ENCODE data around the gene LIPM.

Gene LIPM

DNA sequence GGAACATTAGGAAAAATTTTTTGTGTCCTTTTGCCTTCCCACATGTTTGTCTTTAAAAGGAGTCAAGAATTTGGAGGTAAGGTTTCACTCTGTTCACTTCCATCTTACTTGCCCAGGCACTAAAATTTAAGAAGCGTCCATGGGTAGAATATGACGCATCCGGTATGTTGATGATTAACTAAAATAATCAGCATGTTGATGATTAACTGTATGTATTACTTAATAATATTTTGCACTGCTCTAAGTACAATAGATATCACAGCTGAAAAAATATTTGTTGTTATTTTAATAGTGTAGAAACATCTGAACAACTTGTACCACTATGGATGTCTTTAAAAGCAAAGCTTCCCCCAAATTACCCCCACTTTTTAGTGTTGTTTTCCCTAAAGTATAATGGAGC is 37.6 kb downstream of the LIPM start:
- POLR2A ChIA-PET = no interaction called here
- TF ChIP-seq BHLHE40 (IDR thresholded peaks at IDR 0.05; ENCODE audit: borderline replicate concordance) (no peak), ZNF384 (IDR thresholded peaks at IDR 0.05) (no peak), LEF1 (IDR thresholded peaks at IDR 0.05; ENCODE audit: borderline replicate concordance) (no peak), FOXK2 (IDR thresholded peaks at IDR 0.05) (no peak), FOXA1 (IDR thresholded peaks at IDR 0.05) (no peak), SP1 (IDR thresholded peaks at IDR 0.05) (no peak), CTBP1 (IDR thresholded peaks at IDR 0.05; ENCODE audit: borderline replicate concordance) (no peak), HDGF (IDR thresholded peaks at IDR 0.05; ENCODE audit: borderline replicate concordance) (no peak), L3MBTL2 (conservative IDR thresholded peaks at IDR 0.05) (no peak), ELF4 (IDR thresholded peaks at IDR 0.05) (no peak), ARNT (IDR thresholded peaks at IDR 0.05) (no peak), TARDBP (IDR thresholded peaks at IDR 0.05) (no peak), FOXM1 (IDR thresholded peaks at IDR 0.05; ENCODE audit: borderline replicate concordance) (no peak), SUZ12 (IDR thresholded peaks at IDR 0.05) (no peak), NFRKB (IDR thresholded peaks at IDR 0.05) (no peak)
- TF ChIP-seq, protein P1, sequence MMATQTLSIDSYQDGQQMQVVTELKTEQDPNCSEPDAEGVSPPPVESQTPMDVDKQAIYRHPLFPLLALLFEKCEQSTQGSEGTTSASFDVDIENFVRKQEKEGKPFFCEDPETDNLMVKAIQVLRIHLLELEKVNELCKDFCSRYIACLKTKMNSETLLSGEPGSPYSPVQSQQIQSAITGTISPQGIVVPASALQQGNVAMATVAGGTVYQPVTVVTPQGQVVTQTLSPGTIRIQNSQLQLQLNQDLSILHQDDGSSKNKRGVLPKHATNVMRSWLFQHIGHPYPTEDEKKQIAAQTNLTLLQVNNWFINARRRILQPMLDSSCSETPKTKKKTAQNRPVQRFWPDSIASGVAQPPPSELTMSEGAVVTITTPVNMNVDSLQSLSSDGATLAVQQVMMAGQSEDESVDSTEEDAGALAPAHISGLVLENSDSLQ (IDR thresholded peaks at IDR 0.05) = no peak
- DNase-seq (ENCODE audit: extremely low spot score) = no peak
- CTCF ChIA-PET = no interaction called here

DNA sequence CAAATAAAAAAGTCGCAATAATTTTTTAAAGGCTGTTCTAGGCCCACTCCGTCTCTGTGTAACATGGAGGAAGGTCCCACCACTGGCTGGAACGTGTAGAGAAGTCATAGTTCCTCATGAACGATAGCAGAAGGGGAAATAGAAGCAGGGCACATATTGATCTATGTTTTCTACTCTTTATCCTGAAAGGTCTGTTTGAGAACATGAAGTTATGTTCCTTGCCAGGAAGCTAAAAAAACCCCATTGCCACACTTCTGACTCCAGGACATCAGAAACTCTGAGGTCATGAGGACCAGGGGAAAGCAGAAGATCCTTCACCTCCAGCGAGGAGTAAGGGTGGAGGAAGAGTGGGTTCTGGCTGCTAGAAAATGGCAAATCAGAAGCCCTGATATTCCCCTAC is 38.4 kb downstream of the LIPM start:
- ChIA-PET POLR2A (no interaction called here), CTCF (interaction anchor here (0.6 kb wide), 1 partner anchor 9 kb away, joined by 4 read pairs; no protein-coding TSS in a partner anchor)
- no peak for DNase-seq (ENCODE audit: extremely low spot score)
- TF ChIP-seq FOXM1 (IDR thresholded peaks at IDR 0.05; ENCODE audit: borderline replicate concordance) = no peak
- TF ChIP-seq FOXK2 (IDR thresholded peaks at IDR 0.05) = no peak
- TF ChIP-seq TARDBP (IDR thresholded peaks at IDR 0.05) = no peak
- no peak for TF ChIP-seq NFRKB (IDR thresholded peaks at IDR 0.05)
- TF ChIP-seq ARNT (IDR thresholded peaks at IDR 0.05) = no peak
- TF ChIP-seq BHLHE40 (IDR thresholded peaks at IDR 0.05; ENCODE audit: borderline replicate concordance) = no peak
- no peak for TF ChIP-seq FOXA1 (IDR thresholded peaks at IDR 0.05)
- TF ChIP-seq LEF1 (IDR thresholded peaks at IDR 0.05; ENCODE audit: borderline replicate concordance) = no peak
- TF ChIP-seq, protein P1 (IDR thresholded peaks at IDR 0.05) = no peak
- no peak for TF ChIP-seq SP1 (IDR thresholded peaks at IDR 0.05)
- no peak for TF ChIP-seq SUZ12 (IDR thresholded peaks at IDR 0.05)
- no peak for TF ChIP-seq HDGF (IDR thresholded peaks at IDR 0.05; ENCODE audit: borderline replicate concordance)
- TF ChIP-seq ELF4 (IDR thresholded peaks at IDR 0.05) = no peak
- TF ChIP-seq CTBP1 (IDR thresholded peaks at IDR 0.05; ENCODE audit: borderline replicate concordance) = no peak
- no peak for TF ChIP-seq L3MBTL2 (conservative IDR thresholded peaks at IDR 0.05)
- no peak for TF ChIP-seq ZNF384 (IDR thresholded peaks at IDR 0.05)

GRCh38 chr10:88841316-88842111 is 39.0 kb downstream of the LIPM start:
- ChIA-PET POLR2A (no interaction called here), CTCF (interaction anchor here (0.5 to 0.6 kb wide), 3 partner anchors 8 to 376 kb away, joined by 3 to 4 read pairs (median 3); no protein-coding TSS in a partner anchor)
- no peak for DNase-seq (ENCODE audit: extremely low spot score)
- TF ChIP-seq FOXA1 (IDR thresholded peaks at IDR 0.05) (no peak), FOXK2 (IDR thresholded peaks at IDR 0.05) (no peak), ELF4 (IDR thresholded peaks at IDR 0.05) (no peak), NFRKB (IDR thresholded peaks at IDR 0.05) (no peak), SP1 (IDR thresholded peaks at IDR 0.05) (no peak), LEF1 (IDR thresholded peaks at IDR 0.05; ENCODE audit: borderline replicate concordance) (no peak), CTBP1 (IDR thresholded peaks at IDR 0.05; ENCODE audit: borderline replicate concordance) (no peak), TARDBP (IDR thresholded peaks at IDR 0.05) (no peak), FOXM1 (IDR thresholded peaks at IDR 0.05; ENCODE audit: borderline replicate concordance) (no peak), L3MBTL2 (conservative IDR thresholded peaks at IDR 0.05) (no peak)

DNA sequence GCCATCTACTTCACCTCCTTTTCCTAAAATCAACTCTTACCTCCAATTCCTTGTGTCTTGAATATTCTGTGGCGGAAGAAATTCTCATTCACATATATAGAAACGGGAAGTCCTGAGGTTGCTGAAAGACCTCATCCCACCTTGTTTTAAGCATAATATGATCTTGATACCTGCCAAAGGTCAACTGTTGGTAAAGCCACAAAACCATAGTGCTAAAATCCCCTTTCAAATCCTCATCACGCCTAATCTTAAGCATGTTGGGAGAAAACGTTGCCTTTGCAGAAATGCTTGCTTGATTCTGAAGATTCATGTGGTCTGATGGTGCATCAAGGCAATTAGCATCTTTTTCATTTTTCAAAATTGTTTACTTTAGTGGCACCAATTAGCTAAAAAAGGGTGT is 40.6 kb downstream of the LIPM start:
- ChIA-PET CTCF (no interaction called here), POLR2A (no interaction called here)
- DNase-seq (ENCODE audit: extremely low spot score) = no peak
- TF ChIP-seq FOXA1 (IDR thresholded peaks at IDR 0.05) (no peak), FOXK2 (IDR thresholded peaks at IDR 0.05) (no peak), BHLHE40 (IDR thresholded peaks at IDR 0.05; ENCODE audit: borderline replicate concordance) (no peak)

- TF ChIP-seq ARNT (IDR thresholded peaks at IDR 0.05) (no peak), L3MBTL2 (conservative IDR thresholded peaks at IDR 0.05) (no peak), FOXA1 (IDR thresholded peaks at IDR 0.05) (no peak), FOXK2 (IDR thresholded peaks at IDR 0.05) (no peak), HDGF (IDR thresholded peaks at IDR 0.05; ENCODE audit: borderline replicate concordance) (no peak), FOXM1 (IDR thresholded peaks at IDR 0.05; ENCODE audit: borderline replicate concordance) (no peak), LEF1 (IDR thresholded peaks at IDR 0.05; ENCODE audit: borderline replicate concordance) (no peak), ELF4 (IDR thresholded peaks at IDR 0.05) (no peak), TARDBP (IDR thresholded peaks at IDR 0.05) (no peak), NFRKB (IDR thresholded peaks at IDR 0.05) (no peak), SP1 (IDR thresholded peaks at IDR 0.05) (no peak), BHLHE40 (IDR thresholded peaks at IDR 0.05; ENCODE audit: borderline replicate concordance) (no peak), CTBP1 (IDR thresholded peaks at IDR 0.05; ENCODE audit: borderline replicate concordance) (no peak), SUZ12 (IDR thresholded peaks at IDR 0.05) (no peak), ZNF384 (IDR thresholded peaks at IDR 0.05) (no peak)
- TF ChIP-seq, protein P1 (IDR thresholded peaks at IDR 0.05) = no peak
- CTCF ChIA-PET = no interaction called here
- POLR2A ChIA-PET = no interaction called here
- no peak for DNase-seq (ENCODE audit: extremely low spot score)
Measured at GRCh38 chr10:88848499-88848898, 46.0 kb downstream of the LIPM start.

DNA sequence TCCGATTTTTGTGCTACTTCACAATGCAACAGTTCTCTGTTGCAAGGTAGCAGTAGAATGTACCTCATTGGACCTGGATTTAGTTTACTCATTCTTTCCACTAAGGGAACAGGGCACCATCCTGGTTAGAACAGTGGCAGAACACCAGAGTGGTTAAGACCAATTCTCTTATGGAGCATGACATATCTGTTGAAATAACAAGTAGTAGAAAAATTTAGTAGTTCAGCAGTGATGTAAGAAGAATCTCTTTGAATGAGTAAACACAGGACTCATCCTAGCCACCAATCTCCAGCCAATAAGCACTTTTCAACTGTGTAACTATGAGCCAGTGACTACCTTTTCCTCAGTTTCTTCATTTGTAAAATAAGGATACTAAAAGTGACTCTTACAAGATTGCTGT is 46.7 kb downstream of the LIPM start:
- TF ChIP-seq ARNT (IDR thresholded peaks at IDR 0.05) = no peak
- TF ChIP-seq LEF1 (IDR thresholded peaks at IDR 0.05; ENCODE audit: borderline replicate concordance) = no peak
- no peak for TF ChIP-seq ZNF384 (IDR thresholded peaks at IDR 0.05)
- TF ChIP-seq TARDBP (IDR thresholded peaks at IDR 0.05) = no peak
- TF ChIP-seq ELF4 (IDR thresholded peaks at IDR 0.05) = no peak
- ChIA-PET POLR2A (no interaction called here), CTCF (no interaction called here)
- no peak for DNase-seq (ENCODE audit: extremely low spot score)

Data from HEK293T (cell line).